ENCODE data around the gene ARL2.
A peak's percentile ranks its signal among the peaks of the same experiment; 100 is the strongest.
"Not testable (repeated sequence)": the region's sequence is repeated elsewhere in the genome, so short reads cannot be mapped to it uniquely, and the experiment has no call there.

The ARL2 gene

DNA sequence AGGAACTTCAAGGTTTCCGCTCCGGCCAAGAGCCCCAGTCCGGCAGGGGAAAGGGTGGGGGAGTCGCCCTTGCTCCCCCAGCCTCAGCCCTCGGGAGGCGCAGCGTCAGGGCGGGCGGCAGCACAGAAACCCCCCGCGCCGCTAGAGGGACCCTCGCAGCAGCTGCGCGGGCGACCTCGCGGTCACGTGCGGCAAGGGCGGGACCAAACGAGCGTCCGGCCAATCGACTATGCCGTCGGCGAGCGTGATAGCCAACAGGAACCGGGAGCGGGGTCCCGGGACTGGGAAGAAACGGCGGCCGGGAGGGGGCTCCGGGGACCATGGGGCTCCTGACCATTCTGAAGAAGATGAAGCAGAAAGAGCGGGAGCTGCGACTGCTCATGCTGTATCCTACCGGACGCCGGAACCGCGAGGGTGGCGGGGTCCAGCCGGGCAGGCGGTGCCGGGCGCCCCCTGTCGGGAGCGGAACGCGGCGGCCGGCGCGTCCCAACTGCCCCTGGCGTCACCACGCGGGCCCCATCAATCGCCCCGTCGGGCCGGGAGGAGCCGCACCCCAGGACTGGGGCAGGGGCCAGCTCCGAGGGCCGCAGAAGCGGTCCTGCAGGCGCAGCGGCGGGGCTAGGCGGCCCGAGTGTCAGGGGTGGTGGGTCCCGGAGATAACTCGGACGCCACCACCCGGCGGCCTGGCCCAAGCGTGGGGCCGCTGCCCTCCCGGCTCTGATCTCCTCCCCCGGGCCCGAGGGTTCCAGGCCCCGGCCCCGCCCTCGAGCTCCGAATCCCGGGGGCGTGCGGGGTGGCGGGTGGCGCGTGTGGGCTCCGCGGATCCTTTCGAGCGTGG is at the start of gene ARL2:
ARL2 (plus strand) TSS at position 273 of the 838 bp plus-strand sequence; CDS start at position 321, 48 bp downstream.
- DNase-seq, result peak; percentile 95

DNA sequence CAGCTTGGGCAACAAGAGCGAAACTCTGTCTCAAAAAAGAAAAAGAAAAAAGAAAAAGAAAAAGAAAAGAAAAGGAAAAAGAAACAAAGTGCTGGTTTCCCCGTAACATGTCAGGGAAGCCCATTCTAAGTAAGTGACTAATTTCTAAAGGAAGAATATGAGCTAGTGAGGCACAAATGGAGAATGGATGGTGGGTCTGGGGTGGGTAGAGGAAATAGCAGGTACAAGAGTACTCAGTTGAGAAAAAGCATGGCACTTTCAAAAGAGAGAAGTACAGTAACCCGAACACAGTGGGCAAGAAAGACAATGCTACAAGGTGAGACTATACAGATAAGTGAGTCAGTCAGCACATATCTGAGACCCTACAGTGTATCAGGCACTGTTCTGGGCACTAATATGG is 46.6 kb upstream of the ARL2 start:
- DNase-seq, result no peak

- DNase-seq, result no peak
Observed at GRCh38 chr11:64969209-64969608, 44.8 kb upstream of the ARL2 start.

DNA sequence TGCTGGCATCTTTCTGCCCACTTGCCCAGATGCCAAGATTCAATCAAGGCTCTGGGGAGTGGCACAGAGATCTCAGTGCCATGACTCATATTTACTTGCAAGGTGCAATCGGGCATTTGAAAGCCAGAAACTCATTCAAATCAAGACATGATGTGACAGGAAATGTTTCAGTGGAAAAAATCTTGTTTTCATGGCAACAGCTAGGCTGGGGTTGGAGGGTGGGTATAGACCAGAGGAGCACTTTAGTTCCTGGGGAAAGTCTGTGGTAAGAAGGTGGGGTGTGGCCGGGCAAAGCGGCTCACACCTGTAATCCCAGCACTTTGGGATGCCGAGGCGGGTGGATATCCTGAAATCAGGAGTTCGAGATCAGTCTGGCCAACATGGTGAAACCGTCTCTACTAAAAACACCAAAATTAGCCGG is 43.2 kb upstream of the ARL2 start:
- DNase-seq, result no peak

DNA sequence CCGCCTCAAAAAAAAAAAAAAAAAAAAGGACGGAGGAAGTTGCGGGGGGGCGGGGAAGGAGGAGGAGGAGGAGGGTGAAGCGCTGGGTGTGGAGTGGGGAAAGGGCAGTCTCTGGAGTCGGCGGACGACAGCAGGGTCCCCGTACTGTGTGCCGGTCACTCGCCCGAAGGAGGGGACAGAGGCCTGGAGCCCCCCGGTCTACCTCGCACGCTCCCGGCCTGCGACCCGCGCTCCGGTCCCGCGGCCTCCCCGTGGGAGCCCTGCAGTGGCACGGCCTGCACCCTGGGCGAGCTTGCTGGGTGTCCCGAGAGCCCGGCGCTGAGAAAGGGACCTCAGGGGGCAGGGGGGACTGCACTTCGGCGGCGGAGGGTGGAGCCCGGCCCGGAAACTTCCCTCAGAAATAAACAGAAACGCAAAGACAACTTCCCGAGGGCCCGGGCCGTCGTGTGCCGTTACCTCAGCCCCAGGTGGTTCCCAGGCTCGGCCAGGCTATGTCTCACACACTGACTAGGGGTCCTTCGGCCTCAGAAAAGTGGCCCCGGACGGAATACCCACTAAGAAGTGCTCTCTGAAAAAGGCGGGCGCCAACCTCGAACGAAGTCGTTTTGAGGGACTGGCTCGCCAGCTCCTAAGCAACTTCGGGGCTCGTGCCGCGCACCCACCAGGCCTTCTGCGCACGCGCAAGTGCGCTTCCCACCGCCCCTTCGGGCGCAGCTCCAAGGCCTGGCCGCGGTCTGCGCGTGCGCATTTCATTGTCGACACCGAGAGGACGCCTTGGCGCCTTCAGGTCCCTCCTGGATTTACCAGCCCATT is 42.3 kb upstream of the ARL2 start, which contains the start of gene MAJIN:
MAJIN (minus strand) TSS at position 688 of the 813 bp plus-strand sequence. CDS start 12,703 bp downstream, outside the sequence.
- peak; percentile 83 for DNase-seq

GRCh38 chr11:64974124-64974523 is 39.8 kb upstream of the ARL2 start:
- no peak for DNase-seq

GRCh38 chr11:64976651-64977050 is 37.3 kb upstream of the ARL2 start:
- DNase-seq, result no peak

DNA sequence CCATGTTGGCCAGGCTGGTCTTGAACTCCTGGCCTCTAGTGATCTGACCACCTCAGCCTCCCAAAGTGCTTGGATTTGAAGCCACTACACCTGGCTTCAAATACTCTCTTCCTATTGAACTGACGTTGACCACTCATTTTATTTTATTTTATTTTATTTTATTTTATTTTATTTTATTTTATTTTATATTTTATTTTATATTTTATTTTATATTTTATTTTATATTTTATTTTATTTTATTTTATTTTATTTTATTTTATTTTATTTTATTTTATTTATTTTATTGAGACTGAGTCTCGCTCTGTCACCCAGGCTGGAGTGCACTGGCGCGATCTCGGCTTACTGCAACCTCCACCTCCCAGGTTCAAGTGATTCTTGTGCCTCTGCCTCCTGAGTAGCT is 30.6 kb upstream of the ARL2 start:
- DNase-seq, result not testable (repeated sequence)

DNA sequence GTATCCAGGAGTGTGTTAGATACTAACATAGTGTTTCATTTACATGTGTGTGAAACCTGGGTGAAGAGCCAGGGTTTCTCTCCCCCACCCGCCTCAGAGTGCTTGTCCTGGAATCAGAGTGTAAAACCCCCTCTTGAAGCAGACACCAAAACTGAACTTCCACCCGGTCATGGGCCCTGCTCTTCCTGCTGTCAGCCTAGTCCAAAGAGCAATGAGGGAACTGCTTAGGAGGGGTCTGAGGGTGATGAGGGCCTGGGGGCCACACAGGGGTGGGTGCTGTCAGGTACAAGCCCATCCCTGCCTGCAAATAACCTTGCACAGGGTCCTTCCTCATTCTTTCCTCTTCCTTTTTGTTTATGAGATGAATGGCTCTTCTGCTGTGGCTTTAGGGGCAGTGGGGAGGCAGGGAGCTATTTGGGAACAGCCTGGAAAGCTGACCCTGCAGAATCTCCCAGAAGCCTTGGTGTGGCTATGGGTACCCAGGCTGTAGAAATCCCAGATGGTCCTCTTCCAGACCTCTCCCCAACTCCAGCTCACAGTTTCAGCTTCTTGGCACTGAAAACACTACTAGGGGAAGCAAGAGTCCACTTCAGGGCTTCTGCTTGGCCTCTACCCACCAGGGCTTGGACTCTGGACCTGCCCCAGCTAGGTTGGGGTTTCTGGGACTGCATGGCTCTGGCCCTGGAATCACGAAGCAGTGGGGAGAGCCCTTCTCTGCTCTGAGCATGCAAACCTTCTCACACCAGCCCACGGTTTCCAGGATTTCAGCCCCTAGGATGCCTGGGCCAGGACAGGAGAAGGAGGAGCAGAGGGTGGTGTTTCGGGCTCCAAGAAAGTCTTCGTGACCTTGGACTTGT is 25.7 kb upstream of the ARL2 start:
- DNase-seq, result no peak

- DNase-seq, result no peak
Observed at GRCh38 chr11:64989416-64989815, 24.5 kb upstream of the ARL2 start.

DNA sequence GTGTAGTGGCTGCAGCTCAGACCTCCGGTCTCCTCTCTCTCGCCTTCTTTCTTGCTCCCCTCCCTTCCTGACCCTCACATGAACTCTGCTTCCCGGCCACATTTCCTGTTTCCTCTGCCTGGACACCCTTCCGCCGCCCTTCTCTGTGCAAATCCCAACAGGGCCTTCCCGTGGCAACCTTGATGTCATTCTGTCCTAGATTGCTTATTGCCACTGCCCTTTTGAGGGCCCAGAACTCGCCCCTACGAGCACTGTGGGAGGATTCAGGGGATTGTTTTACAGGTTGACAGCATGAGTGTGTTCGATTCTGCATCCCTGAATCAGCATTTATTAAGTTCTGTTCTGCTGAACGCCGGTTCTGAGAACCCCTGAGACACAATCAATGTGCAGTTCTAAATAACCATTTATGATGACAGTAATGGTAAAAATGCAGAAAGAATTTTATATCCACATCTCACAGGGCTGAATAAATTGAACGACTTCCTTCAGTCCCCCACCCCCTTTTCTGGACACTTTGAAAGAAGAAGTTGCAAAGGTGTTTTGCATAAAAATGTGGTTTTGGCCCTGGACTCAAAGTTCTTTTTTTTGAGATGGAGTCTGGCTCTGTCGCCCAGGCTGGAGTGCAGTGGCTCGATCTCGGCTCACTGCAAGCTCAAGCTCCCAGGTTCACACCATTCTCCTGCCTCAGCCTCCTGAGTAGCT is 23.6 kb upstream of the ARL2 start:
- DNase-seq, result peak; percentile 74

DNA sequence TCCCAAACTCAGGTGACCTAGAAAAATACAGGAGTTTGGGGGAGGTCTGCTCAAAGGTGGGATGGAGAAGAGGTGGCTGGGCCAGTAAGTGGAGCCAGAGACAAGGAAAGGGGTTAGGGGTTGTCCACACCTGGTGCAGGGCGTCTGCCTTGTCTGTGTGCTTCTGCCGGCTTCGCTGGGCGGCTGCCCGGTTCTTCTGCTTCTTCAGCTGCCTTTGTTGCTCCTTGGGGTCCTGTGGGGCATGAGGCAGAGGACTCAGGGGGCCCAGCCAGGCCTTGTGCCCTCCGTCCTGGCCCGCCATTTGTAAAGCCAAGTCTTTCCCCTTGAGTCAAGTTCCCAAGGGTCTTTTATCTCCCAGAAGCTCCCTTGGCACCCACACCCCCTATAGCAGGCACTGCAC is 19.6 kb upstream of the ARL2 start:
- DNase-seq, result no peak

DNA sequence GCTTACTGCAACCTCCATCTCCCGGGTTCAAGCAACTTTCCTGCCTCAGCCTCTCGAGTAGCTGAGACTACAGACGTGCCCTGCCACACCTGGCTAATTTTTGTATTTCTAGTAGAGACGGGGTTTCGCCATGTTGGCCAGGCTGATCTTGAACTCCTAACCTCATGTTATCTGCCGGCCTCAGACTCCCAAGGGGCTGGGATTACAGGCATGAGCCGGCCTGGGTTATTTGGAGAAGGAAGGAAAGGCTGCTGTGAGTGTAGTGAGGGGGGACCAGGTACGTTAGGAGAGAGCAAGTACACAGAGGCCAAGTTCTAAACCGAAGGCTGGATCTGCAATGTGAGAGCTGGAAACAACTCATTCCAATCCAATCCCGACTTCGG is 17.6 kb upstream of the ARL2 start:
- no peak for DNase-seq

DNA sequence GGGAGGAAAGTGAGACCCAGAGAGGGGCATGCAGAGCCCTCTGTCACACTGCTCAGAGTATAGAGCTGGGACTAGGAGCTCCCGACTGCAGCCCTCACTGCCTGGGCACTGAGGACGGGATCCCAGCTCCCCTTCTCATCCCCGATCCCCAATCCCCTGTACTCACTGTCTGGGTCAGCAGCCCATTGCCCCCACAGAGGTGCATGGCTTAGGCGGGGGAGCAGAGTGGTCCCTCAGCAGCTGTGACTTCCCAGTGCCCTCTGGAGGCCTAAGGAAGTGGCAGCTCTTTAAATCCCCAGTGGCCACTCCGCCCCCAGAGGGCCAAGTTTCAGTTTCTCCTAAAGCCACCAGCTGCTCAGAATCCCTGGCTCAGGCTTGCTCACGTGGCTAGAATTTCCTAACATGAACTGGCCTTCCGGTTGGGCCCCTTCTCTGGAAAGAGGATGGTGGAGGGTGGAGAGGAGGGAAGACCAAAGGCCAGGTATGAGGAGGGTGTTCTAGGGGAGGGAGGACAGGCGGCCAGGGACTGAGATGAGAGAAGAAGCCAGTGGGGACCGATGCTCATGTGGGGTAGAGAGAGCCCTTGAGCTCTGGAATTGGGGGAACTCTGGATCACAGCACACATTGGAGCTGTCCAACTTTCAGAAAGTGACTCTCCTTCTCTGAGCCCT is 17.1 kb upstream of the ARL2 start, which contains the start of gene BATF2:
BATF2 (minus strand) TSS at position 262 of the 671 bp plus-strand sequence; CDS start at position 205, 57 bp downstream.
- DNase-seq, result peak; percentile 67

- DNase-seq, result no peak
Observed at GRCh38 chr11:64998141-64998540, 15.8 kb upstream of the ARL2 start.

DNA sequence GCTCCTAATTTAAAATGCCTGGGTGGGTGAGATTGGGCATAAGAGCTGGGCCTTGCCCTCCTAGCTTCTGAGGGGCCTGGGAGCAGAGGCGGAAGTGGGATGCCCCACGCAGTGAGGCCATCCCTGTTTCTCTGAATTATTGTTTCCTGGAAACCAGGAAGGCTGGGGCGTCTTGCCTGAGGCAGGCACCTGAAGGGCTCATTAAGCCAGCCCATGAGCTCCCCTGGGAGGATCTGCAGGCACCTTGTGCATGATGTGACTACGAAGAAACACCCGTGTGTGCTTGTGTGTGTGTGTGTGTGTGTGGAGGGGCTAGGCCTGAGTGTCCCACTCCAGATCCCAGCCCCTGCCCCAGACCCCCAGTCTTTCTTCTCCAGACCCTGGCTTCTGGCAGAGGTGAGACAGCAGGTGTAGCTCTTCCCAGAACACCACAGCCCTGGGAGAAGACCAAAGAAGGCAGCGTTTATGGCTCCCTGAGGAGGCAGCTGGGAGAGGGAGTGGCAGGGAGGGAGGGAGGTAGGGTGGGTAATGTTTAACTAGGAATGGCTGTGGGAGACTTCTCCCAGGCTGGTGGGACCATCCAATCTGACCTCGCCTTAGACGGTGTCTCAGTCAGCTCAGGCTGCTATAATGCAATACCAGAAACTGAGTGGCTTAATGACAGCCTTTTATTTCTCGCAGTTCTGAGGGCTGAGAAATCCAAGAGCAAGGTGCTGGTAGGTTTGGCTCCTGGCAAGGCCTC is 15.1 kb upstream of the ARL2 start:
- no peak for DNase-seq

DNA sequence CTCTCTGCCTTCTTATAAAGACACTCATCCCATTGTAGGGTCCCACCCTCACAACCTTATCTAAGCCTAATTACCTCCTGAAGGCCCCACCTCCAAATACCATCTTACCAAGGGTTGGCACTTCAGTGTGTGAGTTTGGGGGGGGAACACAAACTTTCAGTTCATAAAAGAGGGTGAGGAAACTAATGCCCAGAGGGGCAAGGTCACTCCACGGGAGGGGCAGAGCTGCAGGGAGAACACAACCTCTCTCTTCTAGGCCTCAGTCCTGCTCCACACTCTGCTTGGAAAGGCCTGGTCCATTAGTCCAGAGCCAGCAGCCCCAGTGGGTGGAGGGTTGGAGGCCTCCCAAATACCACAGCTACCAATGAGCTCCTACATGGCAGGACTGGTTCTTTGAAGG is 14.5 kb upstream of the ARL2 start:
- DNase-seq, result no peak

GRCh38 chr11:65002706-65003105 is 11.3 kb upstream of the ARL2 start:
- DNase-seq, result no peak

DNA sequence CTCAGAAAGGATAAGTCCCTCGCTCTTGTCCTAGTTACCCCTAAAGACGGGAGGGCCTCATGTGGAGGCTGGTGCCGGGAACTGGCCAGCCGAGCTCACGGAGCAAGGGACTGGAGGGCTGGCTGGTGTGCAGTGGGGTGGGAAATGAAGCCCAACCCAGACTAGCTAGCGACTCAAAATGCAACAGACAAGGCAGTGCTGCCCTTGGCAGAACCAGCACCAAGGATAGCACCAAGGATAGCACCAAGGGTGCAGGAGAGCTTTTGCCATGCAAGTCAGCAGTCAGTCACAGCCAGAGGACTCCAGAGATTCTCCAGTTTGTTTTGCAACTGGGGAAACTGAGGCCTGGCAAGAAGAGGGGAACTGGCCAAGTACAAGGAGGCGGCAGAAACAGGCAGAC is 10.7 kb upstream of the ARL2 start:
- no peak for DNase-seq

GRCh38 chr11:65003968-65004367 is 10.0 kb upstream of the ARL2 start:
- not testable (repeated sequence) for DNase-seq

- no peak for DNase-seq
Observed at GRCh38 chr11:65008016-65008415, 5.9 kb upstream of the ARL2 start.

Measured in left hindlimb (tissue), 1 donor.